ENCODE measurements around the gene ZNF695. TPM values are rescaled to one million over a fixed set of nuclear protein-coding genes. Genes with fewer than 3 reads are reported as not detected.
A peak's percentile ranks its signal among the peaks of the same experiment; 100 is the strongest.

Gene ZNF695
- total RNA-seq, 1 donor from 2014 or later = 21.4 TPM

- Mint-ChIP-seq H3K9me3 (peaks cover 40% of the 10 kb centered on the region), H3K27ac (ENCODE audit: unreplicated experiment) (no peak overlapping the region), H3K4me1 (no peaks in the 10 kb centered on the region), H3K36me3 (ENCODE audit: low read depth) (peaks cover 81% of the 10 kb centered on the region), H3K4me3 (no peak overlapping the region), H3K27me3 (ENCODE audit: low read depth) (no peaks in the 10 kb centered on the region)
- no peak for TF ChIP-seq CTCF (conservative IDR thresholded peaks at IDR 0.05)
- DNase-seq (ENCODE audit: low read depth, low spot score) = no peak
These were observed 35.9 kb downstream of the ZNF695 start for GRCh38 chr1:246971969-246972368.

GRCh38 chr1:246971090-246971721, 36.7 kb downstream of the ZNF695 start:
- Mint-ChIP-seq H3K9me3 (peaks cover 40% of the 10 kb centered on the region), H3K27me3 (ENCODE audit: low read depth) (no peaks in the 10 kb centered on the region), H3K27ac (ENCODE audit: unreplicated experiment) (no peak overlapping the region), H3K4me1 (no peaks in the 10 kb centered on the region), H3K36me3 (ENCODE audit: low read depth) (peaks cover 81% of the 10 kb centered on the region), H3K4me3 (no peak overlapping the region)
- TF ChIP-seq CTCF (conservative IDR thresholded peaks at IDR 0.05) = peak; percentile 53
- no peak for DNase-seq (ENCODE audit: low read depth, low spot score)

- Mint-ChIP-seq H3K27me3 (ENCODE audit: low read depth) (no peaks in the 10 kb centered on the region), H3K9me3 (peaks cover 28% of the 10 kb centered on the region), H3K4me1 (no peaks in the 10 kb centered on the region), H3K27ac (ENCODE audit: unreplicated experiment) (no peak overlapping the region), H3K36me3 (ENCODE audit: low read depth) (peaks cover 76% of the 10 kb centered on the region), H3K4me3 (no peak overlapping the region)
- TF ChIP-seq CTCF (conservative IDR thresholded peaks at IDR 0.05) = no peak
- DNase-seq (ENCODE audit: low read depth, low spot score) = no peak
These were observed 38.2 kb downstream of the ZNF695 start for GRCh38 chr1:246969621-246970020.

- H3K9me3 Mint-ChIP-seq = peaks cover 24% of the 10 kb centered on the region
These were observed 41.4 kb downstream of the ZNF695 start for GRCh38 chr1:246966502-246966901.

GRCh38 chr1:246959944-246960693, 47.7 kb downstream of the ZNF695 start:
- H3K27ac Mint-ChIP-seq (ENCODE audit: unreplicated experiment) = no peak overlapping the region
- H3K27me3 Mint-ChIP-seq (ENCODE audit: low read depth) = no peaks in the 10 kb centered on the region
- peaks cover 52% of the 10 kb centered on the region for H3K36me3 Mint-ChIP-seq (ENCODE audit: low read depth)

More at GRCh38 chr1:246966502-246966901, 41.4 kb downstream of the ZNF695 start:
- Mint-ChIP-seq H3K4me3 (no peak overlapping the region), H3K36me3 (ENCODE audit: low read depth) (peaks cover 74% of the 10 kb centered on the region), H3K4me1 (no peaks in the 10 kb centered on the region), H3K27me3 (ENCODE audit: low read depth) (no peaks in the 10 kb centered on the region), H3K27ac (ENCODE audit: unreplicated experiment) (no peak overlapping the region)
- no peak for TF ChIP-seq CTCF (conservative IDR thresholded peaks at IDR 0.05)
- DNase-seq (ENCODE audit: low read depth, low spot score) = no peak

More at GRCh38 chr1:246959944-246960693, 47.7 kb downstream of the ZNF695 start:
- no peak for TF ChIP-seq CTCF (conservative IDR thresholded peaks at IDR 0.05)
- Mint-ChIP-seq H3K9me3 (no peaks in the 10 kb centered on the region), H3K4me3 (no peak overlapping the region), H3K4me1 (no peaks in the 10 kb centered on the region)
- DNase-seq (ENCODE audit: low read depth, low spot score) = no peak
